Vagina (tissue), 2 donors: ENCODE data around the gene TXNRD1.

Experiments used
- CTCF ChIP-seq, 3 experiments: fragments of 450-650 bp in 2 of 3; fragments of 200-600 bp in 1 of 3; sonication (generic) in 1 of 3; IDR thresholded peaks; one replicate each; pipeline ENCODE4 v1.5.1; 2017 to 2019; ENCODE audit warnings: antibody characterized with exemption in 3 of 3, mild to moderate bottlenecking in 2 of 3, moderate library complexity in 2 of 3
- POLR2A ChIP-seq, 2 donors: fragments of 450-650 bp; IDR thresholded peaks; one replicate each; pipeline ENCODE4 v1.6.1; 2017; ENCODE audit warnings: antibody characterized with exemption in 2 of 2, mild to moderate bottlenecking in 2 of 2, moderate library complexity in 2 of 2
- POLR2AphosphoS5 ChIP-seq, 2 donors: sonication (generic); formaldehyde crosslinking; IDR thresholded peaks; one replicate each; pipeline ENCODE4 v1.9.0; 2017; ENCODE audit warnings: antibody characterized with exemption in 2 of 2, mild to moderate bottlenecking in 2 of 2, low read depth in 1 of 2; ENCODE audit not compliant: insufficient read depth in 1 of 2

GRCh38 chr12:104273503-104273902, 57.9 kb downstream of the TXNRD1 start:
- TF ChIP-seq POLR2AphosphoS5 (IDR thresholded peaks at IDR 0.05; ENCODE audit: insufficient read depth in 1 of 2, low read depth in 1 of 2) = no peak
- no peak for TF ChIP-seq CTCF (IDR thresholded peaks at IDR 0.05)
- no peak for TF ChIP-seq POLR2A (IDR thresholded peaks at IDR 0.05)
